CD4-positive, alpha-beta T cell treated with Interleukin-4 for 4 hours (primary cell): ENCODE results near the gene DNAJC8.
A peak's percentile ranks its signal among the peaks of the same experiment; 100 is the strongest.

Source experiments
- DNase-seq: peaks from one replicate; pipeline ENCODE4 v3.0.0-alpha.2; 2020

DNAJC8 gene

GRCh38 chr1:28199328-28200233 is 33.2 kb downstream of the DNAJC8 start:
- peak; percentile 73 for DNase-seq

GRCh38 chr1:28197682-28198415 is 35.0 kb downstream of the DNAJC8 start:
- no peak for DNase-seq

GRCh38 chr1:28196330-28196729 is 36.5 kb downstream of the DNAJC8 start:
- DNase-seq, result no peak

- DNase-seq, result no peak
These were observed 37.0 kb downstream of the DNAJC8 start for GRCh38 chr1:28195780-28196179.

- no peak for DNase-seq
These were observed 38.3 kb downstream of the DNAJC8 start for GRCh38 chr1:28194326-28195035.

GRCh38 chr1:28193701-28194161 is 39.1 kb downstream of the DNAJC8 start:
- DNase-seq, result no peak

- DNase-seq, result no peak
These were observed 41.7 kb downstream of the DNAJC8 start for GRCh38 chr1:28190996-28191645.

- no peak for DNase-seq
These were observed 42.4 kb downstream of the DNAJC8 start for GRCh38 chr1:28190337-28190979.

- no peak for DNase-seq
These were observed 47.8 kb downstream of the DNAJC8 start for GRCh38 chr1:28185071-28185470.

- no peak for DNase-seq
These were observed 52.2 kb downstream of the DNAJC8 start for GRCh38 chr1:28180306-28181305.

GRCh38 chr1:28178690-28179485 is 53.9 kb downstream of the DNAJC8 start:
- DNase-seq, result no peak

GRCh38 chr1:28176492-28177470 is 56.0 kb downstream of the DNAJC8 start, which contains the start of gene PTAFR:
Gene PTAFR, minus strand, starts transcription at chr1:28176690. Its CDS starts 25,669 bp downstream, at chr1:28151021.
- no peak for DNase-seq

GRCh38 chr1:28175955-28176485 is 56.8 kb downstream of the DNAJC8 start:
- DNase-seq, result no peak

GRCh38 chr1:28173980-28174297 is 58.9 kb downstream of the DNAJC8 start:
- DNase-seq, result no peak

- no peak for DNase-seq
These were observed 59.5 kb downstream of the DNAJC8 start for GRCh38 chr1:28173151-28173979.

GRCh38 chr1:28172713-28173150 is 60.1 kb downstream of the DNAJC8 start:
- DNase-seq, result peak; percentile 23

- no peak for DNase-seq
These were observed 61.6 kb downstream of the DNAJC8 start for GRCh38 chr1:28171246-28171645.
